Stimulated activated CD4-positive, alpha-beta T cell treated with anti-CD3 and anti-CD28 coated beads, TNF-alpha, amount 100 ng/mL, for 48 hours (primary cell): ENCODE data around the gene UPF1.

Experiments
- DNase-seq, 3 donors: peaks; one replicate each; pipeline ENCODE4 v3.0.0-alpha.2; 2020; ENCODE audit warnings: low read depth in 3 of 3

The UPF1 gene

GRCh38 chr19:18840288-18841267 lies 8.8 kb downstream of the UPF1 start:
- no peak for DNase-seq

- no peak for DNase-seq
Observed at GRCh38 chr19:18841400-18841799, 9.6 kb downstream of the UPF1 start.

- no peak for DNase-seq
Observed at GRCh38 chr19:18842166-18842565, 10.4 kb downstream of the UPF1 start.

- no peak for DNase-seq
Observed at GRCh38 chr19:18843960-18844359, 12.2 kb downstream of the UPF1 start.

- DNase-seq: no peak
Observed at GRCh38 chr19:18844806-18845329, 13.1 kb downstream of the UPF1 start.

GRCh38 chr19:18845961-18846360 lies 14.2 kb downstream of the UPF1 start:
- no peak for DNase-seq

- peak in 2 of 3 donors; percentile 29 to 58 for DNase-seq
Observed at GRCh38 chr19:18846862-18847548, 15.2 kb downstream of the UPF1 start.

- no peak for DNase-seq
Observed at GRCh38 chr19:18847549-18848463, 16.0 kb downstream of the UPF1 start.

GRCh38 chr19:18848878-18849661 lies 17.3 kb downstream of the UPF1 start:
- DNase-seq: no peak

- no peak for DNase-seq
Observed at GRCh38 chr19:18849838-18850400, 18.2 kb downstream of the UPF1 start.

- DNase-seq: no peak
Observed at GRCh38 chr19:18850471-18851375, 19.0 kb downstream of the UPF1 start.

- DNase-seq: no peak
Observed at GRCh38 chr19:18851673-18852325, 20.0 kb downstream of the UPF1 start.

- no peak for DNase-seq
Observed at GRCh38 chr19:18852648-18853047, 20.9 kb downstream of the UPF1 start.

- no peak for DNase-seq
Observed at GRCh38 chr19:18853755-18854427, 22.1 kb downstream of the UPF1 start.

GRCh38 chr19:18854982-18855381 lies 23.2 kb downstream of the UPF1 start:
- DNase-seq: no peak

- no peak for DNase-seq
Observed at GRCh38 chr19:18855647-18856384, 24.1 kb downstream of the UPF1 start.

- no peak for DNase-seq
Observed at GRCh38 chr19:18856385-18857126, 24.8 kb downstream of the UPF1 start.
